GM12891 (cell line): ENCODE measurements around the gene CDC42BPG.

ENCODE experiments used
- DNase-seq: peaks from one replicate; pipeline ENCODE4 v3.0.0; 2011; ENCODE audit warnings: low spot score; ENCODE audit not compliant: insufficient read length
- FAIRE-seq: peaks from 2 replicates; lab custom pipeline; 2011; peaks lifted over from hg19 to GRCh38; lab: Jason Lieb, UNC
- PAX5 ChIP-seq: IDR thresholded peaks from 2 replicates; pipeline ENCODE4 v1.6.1; 2011; ENCODE audit warnings: low read length, moderate library complexity, mild to moderate bottlenecking; ENCODE audit not compliant: insufficient read depth, severe bottlenecking
- POLR2A ChIP-seq: IDR thresholded peaks from 2 replicates; pipeline ENCODE4 v1.6.1; 2011; ENCODE audit warnings: low read depth, low read length, control low read depth
- POLR2AphosphoS5 ChIP-seq: IDR thresholded peaks from 2 replicates; pipeline ENCODE4 v1.6.1; 2011; ENCODE audit warnings: low read depth, low read length, control low read depth
- POU2F2 ChIP-seq: IDR thresholded peaks from 2 replicates; pipeline ENCODE4 v1.6.1; 2011; ENCODE audit warnings: low read depth, mild to moderate bottlenecking, control low read depth, low read length, moderate library complexity
- SPI1 ChIP-seq: IDR thresholded peaks from 2 replicates; pipeline ENCODE4 v1.6.1; 2011; ENCODE audit warnings: low read depth, low read length, control low read depth
- TAF1 ChIP-seq: IDR thresholded peaks from 2 replicates; pipeline ENCODE4 v1.6.1; 2011; ENCODE audit warnings: low read depth, low read length, control low read depth

The CDC42BPG gene

GRCh38 chr11:64887757-64888405, 43.4 kb upstream of the CDC42BPG start:
- DNase-seq, result peak; percentile 94
- peak; percentile 85 for FAIRE-seq
- TF ChIP-seq SPI1, result 0 out of 2 replicates have a peak, but pooled peaks have one; percentile 13
- TF ChIP-seq POLR2A, result no peak
- TF ChIP-seq POU2F2, result no peak

GRCh38 chr11:64887234-64887756, 42.8 kb upstream of the CDC42BPG start:
- no peak for TF ChIP-seq POLR2A
- peak; percentile 35; the same call in 1 of the 2 replicates for TF ChIP-seq SPI1
- DNase-seq, result no peak
- FAIRE-seq, result no peak

- FAIRE-seq, result no peak
- no peak for DNase-seq
- TF ChIP-seq TAF1 (no peak), POLR2A (no peak), POLR2AphosphoS5 (no peak), PAX5 (no peak)
Observed at GRCh38 chr11:64885367-64886286, 41.2 kb upstream of the CDC42BPG start.

- no peak for FAIRE-seq
- TF ChIP-seq POLR2A, result no peak
- TF ChIP-seq POU2F2, result no peak
- TF ChIP-seq PAX5, result no peak
- TF ChIP-seq TAF1, result no peak
- no peak for TF ChIP-seq POLR2AphosphoS5
- TF ChIP-seq SPI1, result no peak
- no peak for DNase-seq
Observed at GRCh38 chr11:64884019-64884418, 39.6 kb upstream of the CDC42BPG start.

- TF ChIP-seq PAX5 (no peak), TAF1 (no peak)
- DNase-seq (no peak), FAIRE-seq (no peak)
Observed at GRCh38 chr11:64883575-64883974, 39.1 kb upstream of the CDC42BPG start.

- FAIRE-seq, result no peak
- TF ChIP-seq SPI1, result no peak
- no peak for TF ChIP-seq TAF1
- TF ChIP-seq POLR2A, result no peak
- no peak for TF ChIP-seq POU2F2
- no peak for TF ChIP-seq POLR2AphosphoS5
- no peak for TF ChIP-seq PAX5
- DNase-seq, result no peak
Observed at GRCh38 chr11:64882243-64882642, 37.8 kb upstream of the CDC42BPG start.

GRCh38 chr11:64881476-64881875, 37.0 kb upstream of the CDC42BPG start:
- FAIRE-seq (no peak), DNase-seq (no peak)
- no peak for TF ChIP-seq SPI1
- TF ChIP-seq POLR2AphosphoS5, result no peak
- TF ChIP-seq TAF1, result no peak
- TF ChIP-seq POLR2A, result no peak
- no peak for TF ChIP-seq POU2F2

- FAIRE-seq (no peak), DNase-seq (no peak)
- TF ChIP-seq POLR2A (no peak), PAX5 (no peak), TAF1 (peak; percentile 20; the same call in 1 of the 2 replicates), POU2F2 (0 out of 2 replicates have a peak, but pooled peaks have one; percentile 35), SPI1 (no peak), POLR2AphosphoS5 (no peak)
Observed at GRCh38 chr11:64880240-64881001, 36.0 kb upstream of the CDC42BPG start.

GRCh38 chr11:64879244-64879900, 34.9 kb upstream of the CDC42BPG start:
- DNase-seq, result no peak
- FAIRE-seq, result no peak
- TF ChIP-seq POLR2AphosphoS5 (peak; percentile 45; the same call in 1 of the 2 replicates), SPI1 (peak; percentile 38; the same call in 1 of the 2 replicates), PAX5 (no peak)
